Neural progenitor cell (in vitro differentiated cells): Measurements from ENCODE around the gene NRROS. TPM values are rescaled to one million over a fixed set of nuclear protein-coding genes. Genes with fewer than 3 reads are reported as not detected.
A peak's percentile ranks its signal among the peaks of the same experiment; 100 is the strongest.

Experiments used
- DNase-seq: peaks from one replicate; pipeline ENCODE4 v3.0.0-alpha.2; 2016; ENCODE audit warnings: low spot score
- H2AFZ ChIP-seq: fragments of 200-600 bp; sonication (generic); replicated peaks from 2 replicates; pipeline ENCODE4 v1.6.1; 2016; ENCODE audit warnings: antibody characterized with exemption
- H3F3A ChIP-seq: fragments of 200-600 bp; sonication (generic); 2 replicates; pipeline ENCODE4 v1.6.1; 2016; ENCODE audit warnings: antibody characterized with exemption, low read depth
- H3K27ac ChIP-seq: fragments of 200-600 bp; sonication (generic); 2 replicates; pipeline ENCODE4 v1.5.1; 2016; ENCODE audit warnings: mild to moderate bottlenecking
- H3K27me3 ChIP-seq: fragments of 200-600 bp; sonication (generic); 2 replicates; pipeline ENCODE4 v1.6.1; 2016; ENCODE audit warnings: mild to moderate bottlenecking, moderate library complexity
- H3K36me3 ChIP-seq: fragments of 200-600 bp; sonication (generic); 2 replicates; pipeline ENCODE4 v1.5.1; 2016
- H3K4me1 ChIP-seq: fragments of 200-600 bp; sonication (generic); 2 replicates; pipeline ENCODE4 v1.6.1; 2016; ENCODE audit warnings: mixed run types
- H3K4me2 ChIP-seq: fragments of 200-600 bp; sonication (generic); 2 replicates; pipeline ENCODE4 v1.6.1; 2016
- H3K4me3 ChIP-seq: fragments of 200-600 bp; sonication (generic); 2 replicates; pipeline ENCODE4 v1.5.1; 2016
- H3K79me2 ChIP-seq: fragments of 200-600 bp; sonication (generic); 2 replicates; pipeline ENCODE4 v1.6.1; 2016; ENCODE audit warnings: low read depth
- H3K9ac ChIP-seq: fragments of 200-600 bp; sonication (generic); 2 replicates; pipeline ENCODE4 v1.6.1; 2016
- H3K9me3 ChIP-seq: fragments of 200-600 bp; sonication (generic); 2 replicates; pipeline ENCODE4 v1.5.1; 2016; ENCODE audit warnings: low read depth
- H4K20me1 ChIP-seq: fragments of 200-600 bp; sonication (generic); 2 replicates; pipeline ENCODE4 v1.6.1; 2016; ENCODE audit warnings: low read depth
- H3K27ac Mint-ChIP-seq: 3 replicates; pipeline ENCODE4 v1.8.0; 2021; ENCODE audit warnings: mixed read lengths
- H3K27me3 Mint-ChIP-seq: 2 replicates; pipeline ENCODE4 v1.8.0; 2022; ENCODE audit warnings: low read depth, mild to moderate bottlenecking, inconsistent platforms, moderate library complexity, mixed read lengths; ENCODE audit not compliant: insufficient read depth
- H3K36me3 Mint-ChIP-seq: 3 replicates; pipeline ENCODE4 v1.8.0; 2021; ENCODE audit warnings: mixed read lengths
- H3K4me1 Mint-ChIP-seq: 3 replicates; pipeline ENCODE4 v1.8.0; 2021; ENCODE audit warnings: mixed read lengths
- H3K4me3 Mint-ChIP-seq: 3 replicates; pipeline ENCODE4 v1.8.0; 2021; ENCODE audit warnings: mild to moderate bottlenecking, moderate library complexity, mixed read lengths
- H3K9me3 Mint-ChIP-seq: 3 replicates; pipeline ENCODE4 v1.8.0; 2020; ENCODE audit warnings: mixed read lengths
- EZH2 ChIP-seq: fragments of 200-600 bp; sonication (generic); IDR thresholded peaks from 2 replicates; pipeline ENCODE4 v1.6.1; 2017; ENCODE audit warnings: antibody characterized with exemption, mild to moderate bottlenecking, moderate library complexity
- EZH2phosphoT487 ChIP-seq: fragments of 200-600 bp; sonication (generic); IDR thresholded peaks from 2 replicates; pipeline ENCODE4 v1.6.1; 2017; ENCODE audit warnings: antibody characterized with exemption
- total RNA-seq: library from RNA; depleted of rRNA; stranded (reverse); fragments of >200 nt; gene quantifications from 2 replicates; pipeline ENCODE4 v1.2.3, GENCODE V29; 2015; ENCODE audit warnings: low replicate concordance
- TF ChIP-seq, protein P1 (sequence below): fragments of 200-600 bp; sonication (generic); IDR thresholded peaks from 2 replicates; pipeline ENCODE4 v1.5.1; 2017; ENCODE audit warnings: antibody characterized with exemption, mild to moderate bottlenecking

The NRROS gene
- total RNA-seq, 1 donor from 2014 or later = 0.58 TPM

DNA sequence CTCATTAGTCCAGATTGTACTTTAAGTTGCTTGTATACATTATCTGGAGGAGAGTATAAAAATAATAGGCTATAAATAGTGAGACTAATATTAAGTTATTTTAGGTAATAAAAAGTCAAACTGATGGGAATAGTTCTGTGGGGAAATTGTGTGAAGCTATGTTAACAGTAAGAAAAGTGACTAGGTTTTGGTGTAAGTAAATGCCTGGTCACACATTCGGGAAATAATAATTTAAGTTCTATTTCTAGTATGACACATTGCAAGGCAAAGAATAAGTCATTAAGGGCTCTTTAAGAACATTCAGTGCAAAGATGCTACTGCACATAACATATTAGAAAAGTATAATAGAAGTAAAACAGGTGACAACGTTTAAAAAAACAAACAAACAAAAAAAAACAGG lies 18.8 kb upstream of the NRROS start:
- TF ChIP-seq EZH2 (no peak), EZH2phosphoT487 (no peak)
- TF ChIP-seq, protein P1, sequence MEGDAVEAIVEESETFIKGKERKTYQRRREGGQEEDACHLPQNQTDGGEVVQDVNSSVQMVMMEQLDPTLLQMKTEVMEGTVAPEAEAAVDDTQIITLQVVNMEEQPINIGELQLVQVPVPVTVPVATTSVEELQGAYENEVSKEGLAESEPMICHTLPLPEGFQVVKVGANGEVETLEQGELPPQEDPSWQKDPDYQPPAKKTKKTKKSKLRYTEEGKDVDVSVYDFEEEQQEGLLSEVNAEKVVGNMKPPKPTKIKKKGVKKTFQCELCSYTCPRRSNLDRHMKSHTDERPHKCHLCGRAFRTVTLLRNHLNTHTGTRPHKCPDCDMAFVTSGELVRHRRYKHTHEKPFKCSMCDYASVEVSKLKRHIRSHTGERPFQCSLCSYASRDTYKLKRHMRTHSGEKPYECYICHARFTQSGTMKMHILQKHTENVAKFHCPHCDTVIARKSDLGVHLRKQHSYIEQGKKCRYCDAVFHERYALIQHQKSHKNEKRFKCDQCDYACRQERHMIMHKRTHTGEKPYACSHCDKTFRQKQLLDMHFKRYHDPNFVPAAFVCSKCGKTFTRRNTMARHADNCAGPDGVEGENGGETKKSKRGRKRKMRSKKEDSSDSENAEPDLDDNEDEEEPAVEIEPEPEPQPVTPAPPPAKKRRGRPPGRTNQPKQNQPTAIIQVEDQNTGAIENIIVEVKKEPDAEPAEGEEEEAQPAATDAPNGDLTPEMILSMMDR = no peak
- Histone ChIP-seq H3K9me3 (no peaks in the 10 kb centered on the region), H3K4me3 (no peak overlapping the region), H3K9ac (no peak overlapping the region), H3F3A (peaks cover 28% of the 10 kb centered on the region), H3K27ac (no peak overlapping the region), H3K36me3 (no peaks in the 10 kb centered on the region), H3K27me3 (no peaks in the 10 kb centered on the region), H4K20me1 (no peaks in the 10 kb centered on the region), H3K4me1 (peaks cover 37% of the 10 kb centered on the region), H3K79me2 (no peaks in the 10 kb centered on the region), H3K4me2 (no peak overlapping the region), H2AFZ (no peak overlapping the region)
- Mint-ChIP-seq H3K27me3 (peaks cover 3% of the 10 kb centered on the region), H3K4me1 (peaks cover 33% of the 10 kb centered on the region), H3K4me3 (no peak overlapping the region), H3K36me3 (no peaks in the 10 kb centered on the region), H3K9me3 (no peaks in the 10 kb centered on the region), H3K27ac (peak overlapping the region; percentile 94)
- no peak for DNase-seq

GRCh38 chr3:196621611-196622010 lies 17.9 kb upstream of the NRROS start:
- no peak overlapping the region for H2AFZ ChIP-seq
- no peak overlapping the region for H3K9ac ChIP-seq
- no peak overlapping the region for H3K4me2 ChIP-seq
- H3F3A ChIP-seq = peaks cover 28% of the 10 kb centered on the region
- no peaks in the 10 kb centered on the region for H3K9me3 ChIP-seq
- no peaks in the 10 kb centered on the region for H3K36me3 Mint-ChIP-seq
- no peak overlapping the region for H3K27ac ChIP-seq
- peak overlapping the region; percentile 53 for H3K27ac Mint-ChIP-seq
- H3K27me3 ChIP-seq = no peaks in the 10 kb centered on the region
- peaks cover 33% of the 10 kb centered on the region for H3K4me1 Mint-ChIP-seq
- no peak overlapping the region for H3K4me3 ChIP-seq
- TF ChIP-seq EZH2phosphoT487 (no peak), EZH2 (no peak)
- TF ChIP-seq, protein P1 = no peak
- no peaks in the 10 kb centered on the region for H3K36me3 ChIP-seq
- no peaks in the 10 kb centered on the region for H3K9me3 Mint-ChIP-seq
- H3K4me3 Mint-ChIP-seq = no peak overlapping the region
- no peak for DNase-seq
- H3K27me3 Mint-ChIP-seq = peaks cover 3% of the 10 kb centered on the region
- no peaks in the 10 kb centered on the region for H3K79me2 ChIP-seq
- H4K20me1 ChIP-seq = no peaks in the 10 kb centered on the region
- peaks cover 37% of the 10 kb centered on the region for H3K4me1 ChIP-seq

DNA sequence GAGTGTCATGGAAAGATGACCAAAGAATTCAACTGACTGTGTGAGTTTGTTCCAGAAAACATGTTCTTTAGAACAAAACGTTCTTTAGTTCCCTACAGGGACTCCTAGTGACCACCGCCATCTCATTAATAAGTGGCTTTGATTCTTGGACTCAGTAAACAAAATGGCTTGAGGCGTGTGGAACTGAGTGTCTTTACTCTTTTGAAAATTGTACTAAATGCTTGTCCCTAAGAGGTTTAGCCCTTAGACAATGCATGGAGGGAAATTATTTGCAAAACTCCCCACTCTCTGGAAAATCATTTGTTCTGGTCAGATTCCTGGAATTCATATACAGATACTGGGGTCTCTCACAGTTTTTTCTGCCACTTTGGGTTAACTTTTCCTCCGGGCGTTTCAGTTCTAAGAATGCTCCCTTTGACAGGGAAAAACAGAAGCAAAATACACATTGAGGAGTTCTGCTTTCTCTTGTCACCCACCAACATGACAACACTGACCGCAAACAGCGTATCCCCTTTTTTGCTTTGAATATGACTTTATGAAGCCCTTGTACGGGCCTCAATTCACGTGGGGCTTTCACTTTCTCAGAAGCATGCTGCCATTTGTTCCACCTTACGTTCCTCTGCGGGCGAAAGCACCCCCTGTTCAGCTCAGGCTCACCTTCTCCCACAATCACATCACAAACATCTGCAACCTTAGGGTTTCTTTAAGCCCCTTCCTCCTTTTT lies 15.3 kb upstream of the NRROS start:
- Histone ChIP-seq H3K9ac (no peak overlapping the region), H3K27ac (no peak overlapping the region), H3K4me3 (no peak overlapping the region), H2AFZ (peak overlapping the region; percentile 44), H3F3A (peaks cover 22% of the 10 kb centered on the region), H3K79me2 (no peaks in the 10 kb centered on the region), H3K4me1 (peaks cover 38% of the 10 kb centered on the region), H3K4me2 (no peak overlapping the region), H3K36me3 (no peaks in the 10 kb centered on the region), H3K9me3 (no peaks in the 10 kb centered on the region), H3K27me3 (no peaks in the 10 kb centered on the region), H4K20me1 (no peaks in the 10 kb centered on the region)
- Mint-ChIP-seq H3K4me3 (no peak overlapping the region), H3K9me3 (no peaks in the 10 kb centered on the region), H3K27me3 (peaks cover 7% of the 10 kb centered on the region), H3K27ac (peak overlapping the region; percentile 22), H3K36me3 (no peaks in the 10 kb centered on the region), H3K4me1 (peaks cover 39% of the 10 kb centered on the region)
- DNase-seq = no peak
- TF ChIP-seq EZH2phosphoT487 (no peak), EZH2 (no peak)
- TF ChIP-seq, protein P1 = no peak
